HepG2 (cell line): ENCODE results near the gene NDOR1. TPM values are rescaled to one million over a fixed set of nuclear protein-coding genes. Genes with fewer than 3 reads are reported as not detected.
A peak's percentile ranks its signal among the peaks of the same experiment; 100 is the strongest.

Source experiments
- ATAC-seq: fragments of 200-7000 bp; cut with Tn5 transposase; 3 replicates; pipeline ENCODE4 v1.9.1; 2020; ENCODE audit warnings: mild to moderate bottlenecking, moderate library complexity
- BruUV-seq: library from RNA; stranded (reverse); fragments of 400-500 nt; replicated peaks from 2 replicates; lab custom pipeline; 2021; lab: Mats Ljungman, UMichigan
- CTCF ChIA-PET: fragments of 300-600 bp; formaldehyde crosslinking; extraction: SDS; loops from one replicate; lab custom pipeline; 2021; ENCODE audit warnings: low total read pairs, inconsistent platforms, low intra/inter-chr PET ratio; lab: Yijun Ruan, JAX
- POLR2A ChIA-PET: fragments of 350-600 bp; sonication (Branson Sonifier 250); formaldehyde crosslinking; loops from one replicate; lab custom pipeline; 2020; ENCODE audit warnings: antibody characterized with exemption, inconsistent platforms; lab: Yijun Ruan, JAX
- DNase-seq: peaks from one replicate; pipeline ENCODE4 v3.0.0-alpha.2; 2015; ENCODE audit warnings: low spot score
- FAIRE-seq: peaks from 3 replicates; lab custom pipeline; 2011; peaks lifted over from hg19 to GRCh38; lab: Jason Lieb, UNC
- H2AFZ ChIP-seq: one replicate; pipeline ENCODE4 v1.6.1; 2011; ENCODE audit warnings: low read length, inconsistent platforms
- H3K27ac ChIP-seq: fragments of 300-600 bp; 3 replicates; pipeline ENCODE4 v1.8.0; 2011; ENCODE audit warnings: mixed run types, mild to moderate bottlenecking, mixed read lengths, low read length, inconsistent platforms; ENCODE audit not compliant: insufficient read depth; ENCODE audit errors: extremely low read length
- H3K27me3 ChIP-seq, 2 experiments: fragments of 200-600 bp in 1 of 2; 2 replicates in 1 of 2; 3 replicates in 1 of 2; pipeline versions ENCODE4 v1.6.0 to v1.8.0; 2011; ENCODE audit warnings: low read length in 2 of 2, mild to moderate bottlenecking in 2 of 2, moderate library complexity in 2 of 2, inconsistent platforms in 1 of 2; ENCODE audit not compliant: insufficient read depth in 2 of 2, control insufficient read depth in 1 of 2
- H3K36me3 ChIP-seq, 2 experiments: fragments of 200-600 bp in 1 of 2; replicated peaks in 1 of 2; 2 replicates in 1 of 2; 3 replicates in 1 of 2; pipeline versions ENCODE4 v1.5.1 to v1.8.0; 2011; ENCODE audit warnings: low read length in 2 of 2, inconsistent platforms in 1 of 2; ENCODE audit not compliant: insufficient read depth in 2 of 2, control insufficient read depth in 1 of 2
- H3K4me1 ChIP-seq: 2 replicates; pipeline ENCODE4 v1.5.1; 2012; ENCODE audit warnings: low read length, inconsistent platforms; ENCODE audit not compliant: insufficient read depth
- H3K4me2 ChIP-seq: 2 replicates; pipeline ENCODE4 v1.6.0; 2011; ENCODE audit warnings: low read depth, low read length, inconsistent platforms
- H3K4me3 ChIP-seq, 3 experiments: fragments of 200-600 bp in 1 of 3; sonication (generic), shearing (Covaris generic) in 1 of 3; replicated peaks in 1 of 3; 2 replicates each; pipeline ENCODE4 v1.5.1; 2011 to 2016; ENCODE audit warnings: low read length in 3 of 3, inconsistent platforms in 2 of 3, low read depth in 2 of 3, mild to moderate bottlenecking in 2 of 3, control low read depth in 1 of 3, mixed read lengths in 1 of 3; ENCODE audit not compliant: insufficient read depth in 1 of 3
- H3K79me2 ChIP-seq: one replicate; pipeline ENCODE4 v1.6.1; 2011; ENCODE audit warnings: low read length, inconsistent platforms; ENCODE audit not compliant: insufficient read depth
- H3K9ac ChIP-seq: 2 replicates; pipeline ENCODE4 v1.6.0; 2011; ENCODE audit warnings: mild to moderate bottlenecking, low read depth, low read length, inconsistent platforms; ENCODE audit not compliant: insufficient read depth
- H3K9me3 ChIP-seq: 2 replicates; pipeline ENCODE4 v1.5.1; 2012; ENCODE audit warnings: mild to moderate bottlenecking, low read length
- H4K20me1 ChIP-seq: 2 replicates; pipeline ENCODE4 v1.6.0; 2011; ENCODE audit warnings: inconsistent platforms, mild to moderate bottlenecking, low read length, moderate library complexity; ENCODE audit not compliant: insufficient read depth
- AGO2 ChIP-seq: fragments of 200-400 bp; formaldehyde crosslinking; optimal IDR thresholded peaks from 2 replicates; pipeline ENCODE3; 2017; ENCODE audit warnings: mild to moderate bottlenecking, low read depth, low read length, moderate library complexity
- ARID2 ChIP-seq: sonication (generic); formaldehyde crosslinking; IDR thresholded peaks from 2 replicates; pipeline ENCODE4 v1.8.1; 2022; ENCODE audit warnings: mild to moderate bottlenecking, missing genetic modification reagents, borderline replicate concordance
- HNRNPLL ChIP-seq: fragments of 200-400 bp; formaldehyde crosslinking; IDR thresholded peaks from 2 replicates; pipeline ENCODE4 v1.6.1; 2017; ENCODE audit warnings: mild to moderate bottlenecking, low read depth, low read length; ENCODE audit not compliant: poor library complexity, severe bottlenecking
- MAZ ChIP-seq, 2 experiments: sonication (generic) in 1 of 2; formaldehyde crosslinking in 1 of 2; IDR thresholded peaks; 2 replicates each; pipeline versions ENCODE4 v1.5.0 to v1.6.1; 2012 to 2020; ENCODE audit warnings: low read depth in 2 of 2, mild to moderate bottlenecking in 2 of 2, borderline replicate concordance in 1 of 2, improper control_type of control experiment in 1 of 2, low read length in 1 of 2, missing genetic modification reagents in 1 of 2, moderate library complexity in 1 of 2
- SOX6 ChIP-seq, 2 experiments: fragments of 450-650 bp in 1 of 2; sonication (generic) in 1 of 2; formaldehyde crosslinking in 1 of 2; IDR thresholded peaks; 2 replicates each; pipeline versions ENCODE4 v1.4.0 to v1.6.1; 2017 to 2020; ENCODE audit warnings: antibody characterized with exemption in 1 of 2, mild to moderate bottlenecking in 1 of 2, missing genetic modification reagents in 1 of 2
- ZBTB40 ChIP-seq, 2 experiments: fragments of 450-650 bp in 1 of 2; sonication (generic) in 1 of 2; formaldehyde crosslinking in 1 of 2; IDR thresholded peaks; 2 replicates each; pipeline versions ENCODE4 v1.6.1 to v1.8.0; 2016 to 2022; ENCODE audit warnings: antibody characterized with exemption in 1 of 2, mild to moderate bottlenecking in 1 of 2, missing genetic modification reagents in 1 of 2
- ZFY ChIP-seq: sonication (generic); formaldehyde crosslinking; IDR thresholded peaks from 2 replicates; pipeline ENCODE4 v1.4.0; 2020; ENCODE audit warnings: missing genetic modification reagents
- ZNF143 ChIP-seq: sonication (generic); formaldehyde crosslinking; IDR thresholded peaks from 2 replicates; pipeline ENCODE4 v1.4.0; 2020; ENCODE audit warnings: missing genetic modification reagents
- ZNF556 ChIP-seq: sonication (generic); formaldehyde crosslinking; IDR thresholded peaks from 2 replicates; pipeline ENCODE4 v1.4.0; 2020; ENCODE audit warnings: mild to moderate bottlenecking, missing genetic modification reagents, borderline replicate concordance
- ZSCAN31 ChIP-seq: sonication (generic); formaldehyde crosslinking; IDR thresholded peaks from 2 replicates; pipeline ENCODE4 v1.5.0; 2020; ENCODE audit warnings: low read depth, mild to moderate bottlenecking, missing genetic modification reagents
- whole genome bisulfite sequencing: methylation state at CpG from one replicate; pipeline ENCODE4 v1.1.6; 2017; ENCODE audit warnings: low lambda C conversion rate; 5-methylcytosine and 5-hydroxymethylcytosine counted together
- in situ Hi-C: cut with HindIII; loops from 2 replicates; pipeline ENCODE4 v1.10.0; 2017; ENCODE audit warnings: low pct_unique_long_range_greater_than_20kb; ENCODE audit not compliant: extremely low pct_ligation_motif_present
- intact Hi-C: fragments of 100-400 bp; cut with micrococcal nuclease; formaldehyde crosslinking; loops from one replicate; pipeline ENCODE4 v1.10.0; 2022; ENCODE audit not compliant: unreplicated experiment
- polyA plus RNA-seq, 8 experiments: library from polyadenylated mRNA; depleted of rRNA in 3 of 8; stranded (reverse) in 7 of 8; unstranded in 1 of 8; fragments of >200 nt; fragmentation: Illumina TruSeq in 4 of 8; extraction: Trizol in 4 of 8; gene quantifications; 2 replicates each; pipeline versions ENCODE4 v1.2.1 to v1.2.3, GENCODE V29; 2011 to 2016; ENCODE audit warnings: low read depth in 4 of 8, missing spikeins in 1 of 8, mixed read lengths in 1 of 8; ENCODE audit not compliant: insufficient read depth in 1 of 8
- total RNA-seq, 5 experiments: library from RNA; depleted of rRNA; stranded (reverse); fragments of >200 nt; fragmentation: Illumina TruSeq; extraction: Trizol; gene quantifications; 2 replicates each; pipeline ENCODE4 v1.2.3, GENCODE V29; 2016; ENCODE audit warnings: low read depth in 1 of 5
- TF ChIP-seq, protein P1 (sequence below): sonication (generic); IDR thresholded peaks from 2 replicates; pipeline ENCODE4 v1.6.1; 2016; ENCODE audit warnings: low read depth, borderline replicate concordance

The NDOR1 gene
- total and polyA plus RNA-seq, 2 of the 13 experiments (the other 11 are each of a cell fraction or from before 2014, with no cell fraction given) = 3.6 to 8.7 TPM

DNA sequence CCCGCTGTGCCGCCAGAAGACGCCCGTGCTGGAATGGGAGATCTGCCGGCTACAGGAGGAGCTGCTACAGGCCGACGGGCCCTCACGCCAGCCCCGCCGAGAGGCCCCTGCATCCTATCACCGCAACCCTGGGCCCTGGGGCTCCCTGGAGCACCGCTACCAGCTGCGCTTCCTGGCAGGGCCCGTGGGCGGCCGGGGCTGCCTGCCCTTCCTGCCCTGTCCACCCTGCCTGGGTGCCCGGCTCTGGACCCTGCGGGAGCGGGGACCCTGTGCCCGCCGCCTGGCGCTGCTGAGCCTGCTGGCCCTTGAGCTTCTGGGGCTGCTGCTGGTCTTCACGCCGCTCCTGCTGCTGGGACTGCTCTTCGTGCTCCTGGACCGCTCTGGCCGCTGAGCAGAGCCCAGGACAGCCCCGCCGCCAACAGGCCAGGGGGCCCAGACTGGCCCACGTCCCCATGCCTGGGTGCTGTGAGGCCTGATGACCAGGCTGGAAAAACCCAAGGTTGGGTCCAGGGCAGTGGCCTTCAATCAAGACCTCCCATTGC is 12.8 kb downstream of the NDOR1 start:
- H3K27ac ChIP-seq = peak overlapping the region; percentile 84
- POLR2A ChIA-PET = interaction anchor here (1.0 to 13.4 kb wide), 12 partner anchors 8 to 137 kb away, joined by 3 to 225 read pairs (median 8); partner anchors contain the start of genes ANAPC2, NDOR1, RNF224 and SSNA1
- in situ Hi-C loops = no loop called here
- TF ChIP-seq ZNF556 (CRISPR knock-in tag) (no peak), AGO2 (peak; percentile 8), ZSCAN31 (peak; percentile 56; the same call in 1 of the 2 replicates), ZFY (CRISPR knock-in tag) (peak; percentile 1), HNRNPLL (peak; percentile 12), MAZ (IDR thresholded peaks at IDR 0.05; ENCODE audit: borderline replicate concordance, low read depth, low read length) (no peak), MAZ (CRISPR knock-in tag; IDR thresholded peaks at IDR 0.05; ENCODE audit: low read depth) (0 out of 2 replicates have a peak, but pooled peaks have one; percentile 22), SOX6 (IDR thresholded peaks at IDR 0.05) (no peak), SOX6 (CRISPR knock-in tag; IDR thresholded peaks at IDR 0.05) (peak; percentile 20; the same call in 1 of the 2 replicates), ARID2 (0 out of 2 replicates have a peak, but pooled peaks have one; percentile 51), ZBTB40 (IDR thresholded peaks at IDR 0.05) (no peak), ZBTB40 (CRISPR knock-in tag; IDR thresholded peaks at IDR 0.05) (0 out of 2 replicates have a peak, but pooled peaks have one; percentile 1), ZNF143 (no peak)
- TF ChIP-seq, protein P1, sequence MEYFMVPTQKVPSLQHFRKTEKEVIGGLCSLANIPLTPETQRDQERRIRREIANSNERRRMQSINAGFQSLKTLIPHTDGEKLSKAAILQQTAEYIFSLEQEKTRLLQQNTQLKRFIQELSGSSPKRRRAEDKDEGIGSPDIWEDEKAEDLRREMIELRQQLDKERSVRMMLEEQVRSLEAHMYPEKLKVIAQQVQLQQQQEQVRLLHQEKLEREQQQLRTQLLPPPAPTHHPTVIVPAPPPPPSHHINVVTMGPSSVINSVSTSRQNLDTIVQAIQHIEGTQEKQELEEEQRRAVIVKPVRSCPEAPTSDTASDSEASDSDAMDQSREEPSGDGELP = peak; percentile 4; the same call in 1 of the 2 replicates

More for the DNA sequence above, 12.8 kb downstream of the NDOR1 start:
- intact Hi-C loops = no loop called here
- peak overlapping the region; percentile 77 for H3K9ac ChIP-seq
- ATAC-seq = peak; percentile 5
- no peak for DNase-seq
- no TSS peak for BruUV-seq
- H2AFZ ChIP-seq = no peak overlapping the region
- H3K79me2 ChIP-seq = peaks cover 3% of the 10 kb centered on the region
- H3K36me3 ChIP-seq = no peaks in the 10 kb centered on the region
- no peaks in the 10 kb centered on the region for H3K9me3 ChIP-seq
- H4K20me1 ChIP-seq = peaks cover 4% of the 10 kb centered on the region; the same call in 1 of the 2 replicates
- no peak for FAIRE-seq
- no peaks in the 10 kb centered on the region; a peak in 1 of 5 replicates for H3K27me3 ChIP-seq
- H3K4me2 ChIP-seq = peak overlapping the region; percentile 90
- peaks cover 34% of the 10 kb centered on the region for H3K4me1 ChIP-seq
- CTCF ChIA-PET = no interaction called here
- WGBS = 47% methylated on average over 3 of the region's 30 CpGs
- H3K4me3 ChIP-seq = peak overlapping the region; percentile 68 to 83 (median 77)
